GM21526 (cell line): ENCODE measurements around the gene HSD11B2.

Source experiments
- ATAC-seq: cut with Tn5 transposase; IDR thresholded peaks from one replicate; pipeline ENCODE4 v1.9.1; 2021; ENCODE audit warnings: moderate library complexity; ENCODE audit not compliant: unreplicated experiment, low FRiP score

The HSD11B2 gene

GRCh38 chr16:67448580-67448979 is 17.7 kb downstream of the HSD11B2 start:
- no peak for ATAC-seq

GRCh38 chr16:67449336-67449735 is 18.4 kb downstream of the HSD11B2 start:
- ATAC-seq = no peak

- no peak for ATAC-seq
These were observed 18.8 kb downstream of the HSD11B2 start for GRCh38 chr16:67449739-67450138.

GRCh38 chr16:67451061-67451703 is 20.3 kb downstream of the HSD11B2 start:
- ATAC-seq = no peak

- ATAC-seq = no peak
These were observed 20.9 kb downstream of the HSD11B2 start for GRCh38 chr16:67451704-67452435.

- ATAC-seq = no peak
These were observed 23.2 kb downstream of the HSD11B2 start for GRCh38 chr16:67454104-67454503.

GRCh38 chr16:67454852-67455251 is 23.9 kb downstream of the HSD11B2 start:
- no peak for ATAC-seq

- no peak for ATAC-seq
These were observed 25.6 kb downstream of the HSD11B2 start for GRCh38 chr16:67456391-67457081.

GRCh38 chr16:67457611-67458010 is 26.7 kb downstream of the HSD11B2 start:
- no peak for ATAC-seq

GRCh38 chr16:67458121-67458641 is 27.3 kb downstream of the HSD11B2 start:
- ATAC-seq = no peak

GRCh38 chr16:67459066-67459860 is 28.3 kb downstream of the HSD11B2 start:
- ATAC-seq = no peak

GRCh38 chr16:67459861-67460150 is 28.9 kb downstream of the HSD11B2 start:
- ATAC-seq = no peak

GRCh38 chr16:67460168-67460567 is 29.2 kb downstream of the HSD11B2 start:
- ATAC-seq = no peak

GRCh38 chr16:67460961-67461360 is 30.0 kb downstream of the HSD11B2 start:
- ATAC-seq = no peak

- no peak for ATAC-seq
These were observed 30.8 kb downstream of the HSD11B2 start for GRCh38 chr16:67461600-67462278.

GRCh38 chr16:67462279-67462655 is 31.3 kb downstream of the HSD11B2 start:
- ATAC-seq = no peak

- ATAC-seq = no peak
These were observed 32.1 kb downstream of the HSD11B2 start for GRCh38 chr16:67463059-67463458.

- ATAC-seq = no peak
These were observed 32.8 kb downstream of the HSD11B2 start for GRCh38 chr16:67463691-67464090.

- ATAC-seq = no peak
These were observed 33.6 kb downstream of the HSD11B2 start for GRCh38 chr16:67464565-67464964.

- no peak for ATAC-seq
These were observed 35.7 kb downstream of the HSD11B2 start for GRCh38 chr16:67466581-67466980.
